ENCODE measurements around the gene STAMBPL1. TPM values are rescaled to one million over a fixed set of nuclear protein-coding genes. Genes with fewer than 3 reads are reported as not detected.

STAMBPL1 gene
- total and polyA plus RNA-seq, 5 donors from 2014 or later, result 12.2 to 40.5 (median 14.7) TPM

- Histone ChIP-seq H3K4me1 (ENCODE audit: control insufficient read depth, insufficient read depth, low read length, poor library complexity, severe bottlenecking) (peaks cover 12% of the 10 kb centered on the region), H3K4me3 (ENCODE audit: low read depth, low read length) (no peak overlapping the region), H3K9me3 (ENCODE audit: control insufficient read depth in 2 of 2, low read length in 2 of 2) (no peaks in the 10 kb centered on the region), H3K27me3 (ENCODE audit: control insufficient read depth, insufficient read depth, low read length) (no peaks in the 10 kb centered on the region), H3K27ac (ENCODE audit: insufficient read depth, low read length, poor library complexity, severe bottlenecking) (no peak overlapping the region), H3K36me3 (ENCODE audit: control insufficient read depth, insufficient read depth, low read length) (no peaks in the 10 kb centered on the region)
- Mint-ChIP-seq H3K9me3 (peaks cover 0 to 2% (median 0%) of the 10 kb centered on the region in 7 donors), H3K4me3 (no peak overlapping the region), H3K4me1 (peaks cover 11 to 24% (median 17%) of the 10 kb centered on the region in 4 donors), H3K36me3 (peaks cover 3% of the 10 kb centered on the region), H3K27ac (no peak overlapping the region), H3K27me3 (peaks cover 4% of the 10 kb centered on the region)
- DNase-seq (no peak), ATAC-seq (ENCODE audit: low read depth in 2 of 2) (no peak)
These were observed 80.8 kb downstream of the STAMBPL1 start for GRCh38 chr10:88960802-88961201.

GRCh38 chr10:88961266-88961665 lies 81.2 kb downstream of the STAMBPL1 start:
- Histone ChIP-seq H3K9me3 (ENCODE audit: control insufficient read depth in 2 of 2, low read length in 2 of 2) (no peaks in the 10 kb centered on the region), H3K27me3 (ENCODE audit: control insufficient read depth, insufficient read depth, low read length) (no peaks in the 10 kb centered on the region), H3K27ac (ENCODE audit: insufficient read depth, low read length, poor library complexity, severe bottlenecking) (no peak overlapping the region), H3K4me1 (ENCODE audit: control insufficient read depth, insufficient read depth, low read length, poor library complexity, severe bottlenecking) (peaks cover 12% of the 10 kb centered on the region), H3K4me3 (ENCODE audit: low read depth, low read length) (no peak overlapping the region), H3K36me3 (ENCODE audit: control insufficient read depth, insufficient read depth, low read length) (no peaks in the 10 kb centered on the region)
- peaks cover 4% of the 10 kb centered on the region for H3K27me3 Mint-ChIP-seq
- H3K36me3 Mint-ChIP-seq, result peaks cover 3% of the 10 kb centered on the region
- H3K27ac Mint-ChIP-seq, result no peak overlapping the region
- H3K9me3 Mint-ChIP-seq, result peaks cover 0 to 2% (median 0%) of the 10 kb centered on the region in 7 donors
- ATAC-seq (ENCODE audit: low read depth in 2 of 2) (no peak), DNase-seq (no peak)
- H3K4me3 Mint-ChIP-seq, result no peak overlapping the region
- H3K4me1 Mint-ChIP-seq, result peaks cover 11 to 24% (median 17%) of the 10 kb centered on the region in 4 donors

- peak; percentile 50 to 52 for ATAC-seq (ENCODE audit: low read depth in 2 of 2)
- H3K4me1 ChIP-seq (ENCODE audit: control insufficient read depth, insufficient read depth, low read length, poor library complexity, severe bottlenecking), result peaks cover 12% of the 10 kb centered on the region
- peak in 2 of 3 donors; percentile 16 to 43 for DNase-seq
- Mint-ChIP-seq H3K27ac (peak overlapping the region in 2 of 3 donors; percentile 15 to 61), H3K4me1 (peaks cover 11 to 24% (median 17%) of the 10 kb centered on the region in 4 donors), H3K4me3 (peak overlapping the region in 1 of 4 donors; percentile 49), H3K36me3 (peaks cover 3% of the 10 kb centered on the region), H3K9me3 (peaks cover 0 to 2% (median 0%) of the 10 kb centered on the region in 7 donors), H3K27me3 (peaks cover 4% of the 10 kb centered on the region)
- no peak overlapping the region for H3K27ac ChIP-seq (ENCODE audit: insufficient read depth, low read length, poor library complexity, severe bottlenecking)
- H3K9me3 ChIP-seq (ENCODE audit: control insufficient read depth in 2 of 2, low read length in 2 of 2), result no peaks in the 10 kb centered on the region
- peak overlapping the region; percentile 61 for H3K4me3 ChIP-seq (ENCODE audit: low read depth, low read length)
- no peaks in the 10 kb centered on the region for H3K36me3 ChIP-seq (ENCODE audit: control insufficient read depth, insufficient read depth, low read length)
- no peaks in the 10 kb centered on the region for H3K27me3 ChIP-seq (ENCODE audit: control insufficient read depth, insufficient read depth, low read length)
These were observed 82.3 kb downstream of the STAMBPL1 start for GRCh38 chr10:88962336-88962735.

GRCh38 chr10:88963318-88963717 lies 83.3 kb downstream of the STAMBPL1 start:
- H3K4me1 ChIP-seq (ENCODE audit: control insufficient read depth, insufficient read depth, low read length, poor library complexity, severe bottlenecking), result peaks cover 12% of the 10 kb centered on the region
- H3K27ac ChIP-seq (ENCODE audit: insufficient read depth, low read length, poor library complexity, severe bottlenecking), result no peak overlapping the region
- H3K36me3 Mint-ChIP-seq, result peaks cover 3% of the 10 kb centered on the region
- H3K4me3 Mint-ChIP-seq, result no peak overlapping the region
- DNase-seq, result no peak
- H3K4me3 ChIP-seq (ENCODE audit: low read depth, low read length), result no peak overlapping the region
- no peaks in the 10 kb centered on the region for H3K9me3 ChIP-seq (ENCODE audit: control insufficient read depth in 2 of 2, low read length in 2 of 2)
- H3K27ac Mint-ChIP-seq, result no peak overlapping the region
- peaks cover 0 to 2% (median 0%) of the 10 kb centered on the region in 7 donors for H3K9me3 Mint-ChIP-seq
- ATAC-seq (ENCODE audit: low read depth in 2 of 2), result no peak
- no peaks in the 10 kb centered on the region for H3K27me3 ChIP-seq (ENCODE audit: control insufficient read depth, insufficient read depth, low read length)
- no peaks in the 10 kb centered on the region for H3K36me3 ChIP-seq (ENCODE audit: control insufficient read depth, insufficient read depth, low read length)
- peaks cover 4% of the 10 kb centered on the region for H3K27me3 Mint-ChIP-seq
- H3K4me1 Mint-ChIP-seq, result peaks cover 11 to 24% (median 17%) of the 10 kb centered on the region in 4 donors

GRCh38 chr10:88964360-88964759 lies 84.3 kb downstream of the STAMBPL1 start:
- H3K27ac ChIP-seq (ENCODE audit: insufficient read depth, low read length, poor library complexity, severe bottlenecking), result no peak overlapping the region
- H3K36me3 ChIP-seq (ENCODE audit: control insufficient read depth, insufficient read depth, low read length), result no peaks in the 10 kb centered on the region
- no peak overlapping the region for H3K4me3 Mint-ChIP-seq
- no peaks in the 10 kb centered on the region for H3K27me3 ChIP-seq (ENCODE audit: control insufficient read depth, insufficient read depth, low read length)
- peaks cover 4% of the 10 kb centered on the region for H3K27me3 Mint-ChIP-seq
- no peak overlapping the region for H3K4me3 ChIP-seq (ENCODE audit: low read depth, low read length)
- peaks cover 4% of the 10 kb centered on the region for H3K36me3 Mint-ChIP-seq
- ATAC-seq (ENCODE audit: low read depth in 2 of 2) (no peak), DNase-seq (no peak)
- H3K27ac Mint-ChIP-seq, result no peak overlapping the region
- H3K4me1 Mint-ChIP-seq, result peaks cover 11 to 24% (median 17%) of the 10 kb centered on the region in 4 donors
- peaks cover 12% of the 10 kb centered on the region for H3K4me1 ChIP-seq (ENCODE audit: control insufficient read depth, insufficient read depth, low read length, poor library complexity, severe bottlenecking)
- peaks cover 0 to 2% (median 0%) of the 10 kb centered on the region in 7 donors for H3K9me3 Mint-ChIP-seq
- no peaks in the 10 kb centered on the region for H3K9me3 ChIP-seq (ENCODE audit: control insufficient read depth in 2 of 2, low read length in 2 of 2)

- Mint-ChIP-seq H3K27me3 (no peaks in the 10 kb centered on the region), H3K27ac (no peak overlapping the region), H3K36me3 (peaks cover 7% of the 10 kb centered on the region), H3K4me3 (no peak overlapping the region), H3K9me3 (peaks cover 0 to 2% (median 0%) of the 10 kb centered on the region in 7 donors), H3K4me1 (peaks cover 11 to 24% (median 18%) of the 10 kb centered on the region in 4 donors)
- no peak overlapping the region for H3K4me3 ChIP-seq (ENCODE audit: low read depth, low read length)
- DNase-seq (no peak), ATAC-seq (ENCODE audit: low read depth in 2 of 2) (no peak)
- no peak overlapping the region for H3K27ac ChIP-seq (ENCODE audit: insufficient read depth, low read length, poor library complexity, severe bottlenecking)
- H3K4me1 ChIP-seq (ENCODE audit: control insufficient read depth, insufficient read depth, low read length, poor library complexity, severe bottlenecking), result peaks cover 12% of the 10 kb centered on the region
- H3K27me3 ChIP-seq (ENCODE audit: control insufficient read depth, insufficient read depth, low read length), result no peaks in the 10 kb centered on the region
- H3K9me3 ChIP-seq (ENCODE audit: control insufficient read depth in 2 of 2, low read length in 2 of 2), result no peaks in the 10 kb centered on the region
- H3K36me3 ChIP-seq (ENCODE audit: control insufficient read depth, insufficient read depth, low read length), result no peaks in the 10 kb centered on the region
These were observed 84.9 kb downstream of the STAMBPL1 start for GRCh38 chr10:88964869-88965415.

- Histone ChIP-seq H3K27ac (ENCODE audit: insufficient read depth, low read length, poor library complexity, severe bottlenecking) (no peak overlapping the region), H3K4me1 (ENCODE audit: control insufficient read depth, insufficient read depth, low read length, poor library complexity, severe bottlenecking) (peaks cover 8% of the 10 kb centered on the region), H3K9me3 (ENCODE audit: control insufficient read depth in 2 of 2, low read length in 2 of 2) (no peaks in the 10 kb centered on the region), H3K4me3 (ENCODE audit: low read depth, low read length) (no peak overlapping the region), H3K27me3 (ENCODE audit: control insufficient read depth, insufficient read depth, low read length) (no peaks in the 10 kb centered on the region), H3K36me3 (ENCODE audit: control insufficient read depth, insufficient read depth, low read length) (no peaks in the 10 kb centered on the region)
- DNase-seq, result no peak
- H3K27me3 Mint-ChIP-seq, result no peaks in the 10 kb centered on the region
- H3K9me3 Mint-ChIP-seq, result peaks cover 0 to 2% (median 0%) of the 10 kb centered on the region in 7 donors
- peaks cover 11% of the 10 kb centered on the region for H3K36me3 Mint-ChIP-seq
- no peak overlapping the region for H3K4me3 Mint-ChIP-seq
- H3K27ac Mint-ChIP-seq, result no peak overlapping the region
- peaks cover 9 to 15% (median 11%) of the 10 kb centered on the region in 4 donors for H3K4me1 Mint-ChIP-seq
- ATAC-seq (ENCODE audit: low read depth in 2 of 2), result no peak
These were observed 86.8 kb downstream of the STAMBPL1 start for GRCh38 chr10:88966797-88967196.

GRCh38 chr10:88968391-88968790 lies 88.3 kb downstream of the STAMBPL1 start:
- Histone ChIP-seq H3K36me3 (ENCODE audit: control insufficient read depth, insufficient read depth, low read length) (no peaks in the 10 kb centered on the region), H3K27ac (ENCODE audit: insufficient read depth, low read length, poor library complexity, severe bottlenecking) (no peak overlapping the region), H3K27me3 (ENCODE audit: control insufficient read depth, insufficient read depth, low read length) (no peaks in the 10 kb centered on the region), H3K4me1 (ENCODE audit: control insufficient read depth, insufficient read depth, low read length, poor library complexity, severe bottlenecking) (no peaks in the 10 kb centered on the region), H3K4me3 (ENCODE audit: low read depth, low read length) (no peak overlapping the region), H3K9me3 (ENCODE audit: control insufficient read depth in 2 of 2, low read length in 2 of 2) (no peaks in the 10 kb centered on the region)
- H3K27ac Mint-ChIP-seq, result no peak overlapping the region
- no peaks in the 10 kb centered on the region for H3K9me3 Mint-ChIP-seq
- no peak overlapping the region for H3K4me3 Mint-ChIP-seq
- peaks cover 0 to 6% (median 3%) of the 10 kb centered on the region in 4 donors for H3K4me1 Mint-ChIP-seq
- DNase-seq (no peak), ATAC-seq (ENCODE audit: low read depth in 2 of 2) (no peak)
- H3K27me3 Mint-ChIP-seq, result no peaks in the 10 kb centered on the region
- H3K36me3 Mint-ChIP-seq, result peaks cover 11% of the 10 kb centered on the region
